ENCODE data around the gene VWC2L. TPM values are rescaled to one million over a fixed set of nuclear protein-coding genes. Genes with fewer than 3 reads are reported as not detected.

VWC2L gene
- total RNA-seq, 1 donor = not detected

DNA sequence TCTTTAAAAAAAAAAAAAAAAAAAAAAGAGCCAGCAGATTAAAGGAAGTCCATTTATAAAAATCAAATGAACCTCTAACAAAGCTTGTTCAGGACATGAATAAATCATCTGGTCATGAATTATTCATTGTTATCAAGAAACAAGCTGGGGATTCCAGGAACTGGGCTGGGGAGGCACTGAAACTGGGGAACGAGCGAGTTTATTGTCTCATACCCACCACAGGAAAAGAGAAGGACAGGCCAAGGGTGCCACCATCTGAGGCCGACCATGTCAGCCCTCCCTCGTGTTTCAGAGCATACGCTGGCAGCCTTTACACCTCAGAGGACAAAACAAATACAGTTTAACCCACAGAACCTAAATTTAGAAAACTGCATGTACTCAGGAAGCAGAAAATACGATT, 164.2 kb downstream of the VWC2L start:
- no peaks in the 10 kb centered on the region for H3K27me3 ChIP-seq (ENCODE audit: insufficient read depth, low read length)
- no peak overlapping the region for H2AFZ ChIP-seq (ENCODE audit: low read length)
- no peaks in the 10 kb centered on the region for H3K79me2 ChIP-seq (ENCODE audit: insufficient read depth, low read length)
- TF ChIP-seq CTCF (IDR thresholded peaks at IDR 0.05; ENCODE audit: extremely low read depth, low read depth, low read length) = no peak
- H3K4me3 ChIP-seq (ENCODE audit: insufficient read depth, low read length) = no peak overlapping the region
- no peak overlapping the region for H3K4me2 ChIP-seq (ENCODE audit: insufficient read depth, low read length)
- H3K36me3 ChIP-seq (ENCODE audit: insufficient read depth, low read length) = no peaks in the 10 kb centered on the region
- no peak overlapping the region for H3K27ac ChIP-seq (ENCODE audit: low read depth, low read length)
- no peaks in the 10 kb centered on the region for H3K4me1 ChIP-seq (ENCODE audit: insufficient read depth, low read length)
- H3K9me3 ChIP-seq (ENCODE audit: low read depth, low read length) = no peaks in the 10 kb centered on the region
- DNase-seq (ENCODE audit: insufficient read length, low spot score, missing footprints) = no peak
- no peaks in the 10 kb centered on the region for H4K20me1 ChIP-seq (ENCODE audit: insufficient read depth, low read length)

GRCh38 chr2:214575465-214575864, 164.6 kb downstream of the VWC2L start:
- Histone ChIP-seq H3K27me3 (ENCODE audit: insufficient read depth, low read length) (no peaks in the 10 kb centered on the region), H3K27ac (ENCODE audit: low read depth, low read length) (no peak overlapping the region), H3K9me3 (ENCODE audit: low read depth, low read length) (no peaks in the 10 kb centered on the region), H3K4me2 (ENCODE audit: insufficient read depth, low read length) (no peak overlapping the region), H4K20me1 (ENCODE audit: insufficient read depth, low read length) (no peaks in the 10 kb centered on the region), H3K4me1 (ENCODE audit: insufficient read depth, low read length) (no peaks in the 10 kb centered on the region), H3K79me2 (ENCODE audit: insufficient read depth, low read length) (no peaks in the 10 kb centered on the region), H3K4me3 (ENCODE audit: insufficient read depth, low read length) (no peak overlapping the region), H3K36me3 (ENCODE audit: insufficient read depth, low read length) (no peaks in the 10 kb centered on the region), H2AFZ (ENCODE audit: low read length) (no peak overlapping the region)
- no peak for TF ChIP-seq CTCF (IDR thresholded peaks at IDR 0.05; ENCODE audit: extremely low read depth, low read depth, low read length)
- DNase-seq (ENCODE audit: insufficient read length, low spot score, missing footprints) = no peak

DNA sequence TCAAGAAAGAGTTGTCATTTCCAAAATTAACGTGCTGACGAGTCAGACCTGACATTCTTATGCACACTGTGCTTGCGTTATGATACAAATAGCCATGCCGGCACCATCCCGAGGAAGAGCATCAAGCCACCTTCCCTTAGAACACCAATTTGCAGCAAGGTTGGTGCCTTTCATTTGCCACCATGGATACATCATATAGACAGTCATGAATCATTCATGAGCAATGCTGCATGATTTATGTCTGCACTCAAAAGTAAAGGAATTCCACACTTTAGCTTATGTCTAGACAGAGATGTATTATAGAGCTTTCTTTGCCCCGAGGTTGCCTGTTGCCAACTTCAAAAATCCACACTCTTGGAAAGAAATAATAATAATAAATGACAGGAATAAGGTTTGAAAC, 166.9 kb downstream of the VWC2L start:
- H2AFZ ChIP-seq (ENCODE audit: low read length) = no peak overlapping the region
- no peak overlapping the region for H3K27ac ChIP-seq (ENCODE audit: low read depth, low read length)
- H3K4me3 ChIP-seq (ENCODE audit: insufficient read depth, low read length) = no peak overlapping the region
- no peaks in the 10 kb centered on the region for H3K36me3 ChIP-seq (ENCODE audit: insufficient read depth, low read length)
- H3K4me1 ChIP-seq (ENCODE audit: insufficient read depth, low read length) = no peaks in the 10 kb centered on the region
- no peaks in the 10 kb centered on the region for H3K27me3 ChIP-seq (ENCODE audit: insufficient read depth, low read length)
- no peaks in the 10 kb centered on the region for H4K20me1 ChIP-seq (ENCODE audit: insufficient read depth, low read length)
- DNase-seq (ENCODE audit: insufficient read length, low spot score, missing footprints) = no peak
- H3K79me2 ChIP-seq (ENCODE audit: insufficient read depth, low read length) = no peaks in the 10 kb centered on the region
- no peak for TF ChIP-seq CTCF (IDR thresholded peaks at IDR 0.05; ENCODE audit: extremely low read depth, low read depth, low read length)
- H3K9me3 ChIP-seq (ENCODE audit: low read depth, low read length) = no peaks in the 10 kb centered on the region
- H3K4me2 ChIP-seq (ENCODE audit: insufficient read depth, low read length) = no peak overlapping the region

DNA sequence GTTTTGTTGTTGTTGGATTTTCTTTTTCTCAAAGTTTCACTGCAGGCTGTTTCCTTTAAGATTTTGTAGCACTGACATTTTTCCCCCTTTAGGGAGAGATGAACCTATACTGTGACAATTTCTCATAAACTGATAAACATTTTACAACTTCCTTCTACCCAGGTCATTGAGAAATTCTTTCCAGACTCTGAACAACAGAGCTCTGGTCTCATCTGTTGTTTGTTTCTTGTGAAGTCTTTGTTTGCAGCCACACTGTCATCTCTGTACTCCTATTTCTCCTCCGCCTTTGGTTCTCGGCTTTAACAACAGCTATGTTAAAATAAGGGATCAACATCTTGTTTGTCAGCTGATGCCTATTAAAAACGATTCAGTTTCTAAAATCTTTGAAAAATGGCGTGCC, 167.6 kb downstream of the VWC2L start:
- H3K4me2 ChIP-seq (ENCODE audit: insufficient read depth, low read length) = no peak overlapping the region
- H2AFZ ChIP-seq (ENCODE audit: low read length) = no peak overlapping the region

More for the DNA sequence above, 167.6 kb downstream of the VWC2L start:
- H3K36me3 ChIP-seq (ENCODE audit: insufficient read depth, low read length) = no peaks in the 10 kb centered on the region
- no peaks in the 10 kb centered on the region for H3K79me2 ChIP-seq (ENCODE audit: insufficient read depth, low read length)
- TF ChIP-seq CTCF (IDR thresholded peaks at IDR 0.05; ENCODE audit: extremely low read depth, low read depth, low read length) = no peak
- no peak overlapping the region for H3K27ac ChIP-seq (ENCODE audit: low read depth, low read length)
- no peak overlapping the region for H3K4me3 ChIP-seq (ENCODE audit: insufficient read depth, low read length)
- H3K27me3 ChIP-seq (ENCODE audit: insufficient read depth, low read length) = no peaks in the 10 kb centered on the region
- no peaks in the 10 kb centered on the region for H3K9me3 ChIP-seq (ENCODE audit: low read depth, low read length)
- H3K4me1 ChIP-seq (ENCODE audit: insufficient read depth, low read length) = no peaks in the 10 kb centered on the region
- DNase-seq (ENCODE audit: insufficient read length, low spot score, missing footprints) = no peak
- H4K20me1 ChIP-seq (ENCODE audit: insufficient read depth, low read length) = no peaks in the 10 kb centered on the region

Measured in osteoblast (primary cell).